ENCODE measurements around the gene ABCA7.
"Not testable (repeated sequence)": the region's sequence is repeated elsewhere in the genome, so short reads cannot be mapped to it uniquely, and the experiment has no call there.

The ABCA7 gene

GRCh38 chr19:1015061-1015781 lies 24.7 kb upstream of the ABCA7 start:
- DNase-seq (ENCODE audit: extremely low spot score, insufficient read length, low read depth) = no peak
- FAIRE-seq = no peak

DNA sequence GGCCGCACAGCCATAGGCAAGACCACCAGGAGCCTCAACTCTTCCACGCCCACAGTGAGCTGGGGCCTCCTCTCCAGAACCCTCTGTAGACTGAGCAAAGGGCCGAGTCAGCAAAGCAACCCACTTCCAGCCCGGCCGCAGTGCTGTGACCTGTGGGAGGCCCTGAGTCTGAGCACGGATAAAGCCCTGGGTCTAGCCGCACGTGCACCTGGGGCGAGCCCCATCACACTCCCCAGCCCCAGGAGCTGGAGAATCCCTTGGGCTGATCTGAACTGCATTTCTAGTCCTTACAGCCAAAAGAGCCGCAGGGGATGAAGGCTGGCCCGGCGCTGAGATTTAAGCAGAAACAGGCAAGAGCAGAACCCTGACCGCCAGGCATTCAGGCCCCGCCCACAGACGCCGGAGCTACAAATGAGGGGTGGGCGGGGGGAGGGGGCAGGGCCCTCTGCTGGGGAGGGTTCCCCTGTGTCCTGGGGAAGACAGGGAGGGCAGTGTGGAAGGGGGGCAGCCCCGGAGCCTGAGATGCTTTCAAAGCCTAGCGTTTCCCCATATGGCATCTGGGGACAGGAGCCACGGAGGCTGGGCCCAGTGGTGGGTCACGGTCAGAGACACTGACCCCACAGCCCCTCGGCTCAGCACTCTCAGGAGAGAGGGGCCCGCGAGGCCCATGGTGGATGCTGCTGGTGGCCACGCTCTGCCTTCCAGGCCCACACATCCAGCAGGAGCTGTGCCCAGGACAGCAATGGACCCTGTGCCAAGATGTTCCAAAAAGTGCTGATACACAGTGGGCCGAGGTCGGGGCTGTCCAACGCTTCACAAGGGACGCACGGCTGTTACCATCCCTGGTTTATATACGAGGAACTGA lies 23.9 kb upstream of the ABCA7 start:
- DNase-seq (ENCODE audit: extremely low spot score, insufficient read length, low read depth) = no peak
- no peak for FAIRE-seq

DNA sequence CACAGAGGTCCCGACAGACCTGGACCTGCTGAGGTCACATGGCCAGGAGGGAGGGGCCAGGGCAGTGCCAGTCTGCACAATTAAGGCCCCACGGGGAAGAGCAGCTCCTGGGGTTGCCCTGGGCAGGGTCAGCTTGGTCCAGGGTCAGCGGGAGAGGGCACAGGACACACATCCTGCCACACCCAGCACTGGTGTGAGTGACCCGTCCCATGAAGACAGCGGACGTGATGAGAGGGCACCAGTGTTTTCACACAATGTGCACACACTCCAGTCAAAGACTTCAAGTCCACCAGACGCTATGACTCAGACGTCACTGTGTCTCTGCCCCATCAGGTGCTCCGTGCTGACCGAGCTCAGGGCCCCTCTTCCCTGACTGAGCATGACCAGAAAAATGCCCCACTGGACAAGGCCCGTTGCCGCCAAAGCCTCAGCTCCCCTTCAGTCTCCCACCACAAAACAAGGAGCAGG lies 23.2 kb upstream of the ABCA7 start:
- DNase-seq (ENCODE audit: extremely low spot score, insufficient read length, low read depth) = no peak
- FAIRE-seq = no peak

GRCh38 chr19:1017115-1017905 lies 22.6 kb upstream of the ABCA7 start:
- FAIRE-seq (peak; percentile 5), DNase-seq (ENCODE audit: extremely low spot score, insufficient read length, low read depth) (no peak)

- FAIRE-seq (no peak), DNase-seq (ENCODE audit: extremely low spot score, insufficient read length, low read depth) (no peak)
These were observed 22.0 kb upstream of the ABCA7 start for GRCh38 chr19:1017906-1018305.

DNA sequence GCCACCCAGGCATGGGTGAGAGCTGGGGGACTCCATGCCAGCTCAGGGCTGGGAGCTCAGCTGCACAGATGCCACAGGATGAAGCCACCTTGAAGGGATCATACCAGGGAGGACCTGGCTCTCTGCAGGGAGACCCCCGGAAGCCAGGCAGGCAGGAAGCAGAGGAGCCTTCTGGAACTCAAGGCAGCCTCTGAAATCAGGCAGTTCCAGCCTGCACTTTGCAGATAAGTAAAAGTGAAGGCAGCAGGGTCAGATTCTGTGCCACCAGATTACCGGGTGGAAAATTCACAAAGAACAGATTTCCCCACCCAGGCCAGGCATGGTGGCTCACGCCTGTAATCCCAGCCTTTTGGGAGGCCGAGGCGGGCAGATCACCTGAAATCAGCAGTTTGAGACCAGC lies 21.5 kb upstream of the ABCA7 start:
- no peak for FAIRE-seq
- DNase-seq (ENCODE audit: extremely low spot score, insufficient read length, low read depth) = no peak

DNA sequence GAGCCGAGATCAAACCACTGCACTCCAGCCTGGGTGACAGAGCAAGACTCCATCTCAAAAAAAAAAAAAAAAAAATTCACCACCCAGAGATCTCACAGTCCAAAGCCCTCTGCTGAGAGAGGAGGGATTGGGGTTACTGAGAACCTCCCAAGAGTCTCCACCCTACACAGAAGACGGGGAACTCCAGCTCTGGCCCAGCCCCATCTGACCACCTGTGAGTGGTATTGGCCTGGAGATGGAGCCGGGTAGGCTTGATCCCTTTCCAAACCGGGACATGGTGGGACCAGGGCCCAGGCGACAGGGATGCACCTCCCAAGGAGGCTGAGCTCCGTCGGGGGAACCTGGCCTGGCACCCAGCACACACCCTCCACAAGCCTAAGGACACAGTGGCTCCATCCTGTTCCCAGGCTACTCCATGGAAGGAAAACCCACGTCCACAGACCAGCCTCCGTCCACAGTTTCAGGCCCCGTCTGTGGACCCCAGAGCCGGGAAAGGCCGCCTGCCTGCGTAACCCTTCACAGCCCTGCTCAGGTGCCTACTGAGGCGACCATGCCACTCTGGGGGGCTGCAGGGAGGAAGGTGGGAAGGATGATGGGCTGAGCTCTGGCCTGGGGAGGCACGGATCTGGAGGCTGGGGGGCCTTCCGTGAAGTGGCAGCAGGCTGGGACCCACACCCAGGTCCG lies 20.8 kb upstream of the ABCA7 start:
- no peak for FAIRE-seq
- DNase-seq (ENCODE audit: extremely low spot score, insufficient read length, low read depth) = no peak

DNA sequence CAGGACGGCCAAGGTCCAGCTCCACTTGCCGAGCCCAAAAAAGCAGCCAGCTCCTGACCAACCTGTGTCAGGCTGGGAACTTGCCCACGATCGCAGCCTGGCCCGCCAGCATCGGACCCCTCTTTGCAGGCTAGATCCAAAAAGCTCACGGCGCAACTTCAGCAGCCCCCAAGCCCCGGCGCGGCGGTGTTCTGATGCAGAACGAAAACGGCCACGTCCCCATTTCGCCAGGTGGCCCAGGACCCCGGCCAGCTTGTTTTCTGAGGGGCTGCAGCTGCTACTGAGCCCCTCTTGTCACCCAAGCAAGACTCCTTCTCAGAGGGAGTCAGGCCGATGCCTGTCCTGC lies 20.3 kb upstream of the ABCA7 start:
- no peak for DNase-seq (ENCODE audit: extremely low spot score, insufficient read length, low read depth)
- no peak for FAIRE-seq

DNA sequence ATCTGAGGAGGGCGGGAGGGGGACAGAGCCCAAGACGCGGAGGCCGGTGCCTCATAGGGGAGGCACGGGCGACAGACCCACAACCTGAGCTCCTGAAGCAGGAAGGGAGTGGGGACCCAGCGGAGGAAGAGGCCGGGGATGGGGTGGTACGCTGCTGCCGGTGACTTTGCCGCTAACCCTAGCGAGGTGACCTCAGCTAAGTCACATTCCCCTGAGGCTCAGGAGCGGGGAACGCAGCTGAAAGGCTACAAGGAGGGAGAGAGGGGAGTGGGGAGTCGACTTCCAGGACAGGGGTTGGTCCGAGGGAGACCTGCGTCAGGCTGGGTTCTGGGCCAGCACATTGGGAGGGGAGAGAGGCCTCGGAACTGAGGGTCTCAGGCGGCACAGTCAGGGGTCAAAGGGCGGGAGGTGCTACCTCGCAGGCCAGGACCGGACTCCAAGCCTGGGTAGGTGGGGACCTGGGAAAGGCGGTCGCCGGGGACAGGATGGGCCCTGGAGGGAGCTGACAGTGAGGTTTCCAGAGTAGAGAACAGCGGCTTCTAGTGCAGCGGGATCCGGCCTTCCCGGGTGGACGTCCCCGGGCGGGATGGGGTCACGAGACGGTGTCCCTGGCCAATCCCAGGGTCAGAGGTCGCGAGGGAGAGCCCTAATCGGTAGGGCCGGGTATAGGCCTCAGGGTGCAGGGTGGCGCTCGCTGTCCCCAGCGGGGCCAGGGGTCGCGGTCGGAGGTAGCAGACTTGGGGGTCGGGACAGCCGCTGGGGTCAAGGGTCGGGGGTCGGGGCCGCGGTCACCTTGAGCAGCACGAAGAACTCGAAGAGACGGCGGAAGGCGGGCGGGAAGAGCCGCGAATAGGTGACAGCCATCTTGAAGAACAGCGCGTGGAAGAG lies 19.7 kb upstream of the ABCA7 start:
- peak; percentile 24 for FAIRE-seq
- DNase-seq (ENCODE audit: extremely low spot score, insufficient read length, low read depth) = no peak

DNA sequence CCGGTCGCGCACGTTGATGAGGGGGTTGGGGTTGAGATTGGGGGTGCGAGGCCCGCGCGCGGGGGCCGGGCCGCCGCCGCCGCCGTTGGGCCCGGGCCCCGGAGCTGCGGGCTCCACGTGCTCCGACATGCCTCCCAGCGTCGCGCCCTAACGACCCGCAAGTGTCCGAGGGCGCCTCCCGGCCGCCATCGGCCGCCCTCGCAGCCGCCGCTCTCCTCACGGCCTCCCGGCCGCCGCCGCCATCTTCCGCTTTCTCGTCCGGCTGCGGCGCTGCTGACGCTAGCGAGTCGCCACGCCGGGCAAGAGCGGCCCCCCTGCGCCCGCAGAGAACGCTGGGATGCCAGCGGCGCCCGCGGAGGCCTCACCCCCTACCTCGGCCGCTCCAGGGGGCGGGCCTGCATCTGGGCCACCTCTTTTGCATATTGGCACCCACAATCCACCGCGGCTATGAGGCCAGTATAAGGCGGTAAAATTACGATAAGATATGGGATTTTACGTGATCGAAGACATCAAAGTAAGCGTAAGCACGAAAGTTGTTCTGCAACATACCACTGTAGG lies 19.0 kb upstream of the ABCA7 start, which contains the start of gene TMEM259:
Gene TMEM259 (minus strand): TSS at position 256 of the 558 bp plus-strand sequence. CDS start 127 bp downstream, at position 129.
- FAIRE-seq = peak; percentile 97
- DNase-seq (ENCODE audit: extremely low spot score, insufficient read length, low read depth) = peak; percentile 91

DNA sequence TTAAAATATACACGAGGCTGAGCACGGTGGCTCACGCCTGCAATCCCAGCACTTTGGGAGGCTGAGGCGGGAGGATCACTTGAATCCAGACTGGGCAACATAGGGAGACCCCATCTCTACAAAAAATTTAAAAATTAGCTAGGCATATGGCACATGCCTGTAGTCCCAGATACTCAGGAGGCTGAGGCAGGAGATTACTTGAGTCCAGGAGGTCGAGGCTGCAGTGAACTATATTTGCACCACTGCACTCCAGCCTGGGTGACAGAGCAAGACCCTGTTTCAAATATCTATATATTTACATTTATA lies 16.1 kb upstream of the ABCA7 start:
- not testable (repeated sequence) for FAIRE-seq; DNase-seq (ENCODE audit: extremely low spot score, insufficient read length, low read depth)

- DNase-seq (ENCODE audit: extremely low spot score, insufficient read length, low read depth); FAIRE-seq: not testable (repeated sequence)
These were observed 14.8 kb upstream of the ABCA7 start for GRCh38 chr19:1025080-1025479.

DNA sequence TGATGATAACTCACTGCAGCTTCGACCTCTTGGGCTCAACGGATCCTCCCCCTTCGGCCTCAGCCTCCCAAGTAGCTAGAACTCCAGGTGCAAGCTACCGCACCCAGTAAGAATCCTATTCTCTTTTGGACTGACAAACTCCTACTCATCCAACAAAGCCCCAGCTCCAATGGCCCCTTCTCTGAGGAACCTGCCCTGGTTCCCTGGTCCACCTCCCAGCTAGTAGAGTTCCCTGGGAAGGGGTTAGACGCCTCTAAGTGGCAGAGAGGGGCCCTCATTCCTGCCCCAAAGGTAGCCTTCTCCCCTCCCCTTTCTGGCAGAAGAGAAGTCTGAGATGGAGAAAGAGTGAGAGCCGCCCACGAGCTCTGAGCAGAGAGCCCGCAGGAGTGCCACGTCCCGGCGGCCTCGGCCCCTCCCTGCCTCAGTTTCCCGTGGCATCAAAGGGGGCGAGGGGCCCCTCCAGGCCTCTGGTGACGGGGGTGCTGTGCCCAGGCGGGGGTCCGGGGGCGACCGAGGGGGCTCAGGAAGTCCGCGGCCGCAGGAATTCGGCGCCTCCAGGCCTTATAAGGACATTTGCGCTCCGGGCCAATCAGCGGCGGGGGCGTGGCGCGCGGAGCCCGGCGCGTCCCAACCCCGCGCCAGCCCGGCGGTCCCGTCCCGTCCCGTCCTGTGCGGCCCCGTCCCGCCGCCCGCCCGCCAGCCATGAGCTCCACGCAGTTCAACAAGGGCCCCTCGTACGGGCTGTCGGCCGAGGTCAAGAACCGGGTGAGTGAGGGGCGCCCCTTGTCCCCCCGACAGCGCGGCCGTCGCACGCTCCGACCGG lies 13.7 kb upstream of the ABCA7 start, which contains the start of gene CNN2:
Gene CNN2 (plus strand): TSS at position 649 of the 823 bp plus-strand sequence. CDS start 54 bp downstream, at position 703.
- peak; percentile 64 for DNase-seq (ENCODE audit: extremely low spot score, insufficient read length, low read depth)
- peak; percentile 77 for FAIRE-seq

GRCh38 chr19:1026783-1027649 lies 12.9 kb upstream of the ABCA7 start:
- FAIRE-seq (peak; percentile 36), DNase-seq (ENCODE audit: extremely low spot score, insufficient read length, low read depth) (no peak)

DNA sequence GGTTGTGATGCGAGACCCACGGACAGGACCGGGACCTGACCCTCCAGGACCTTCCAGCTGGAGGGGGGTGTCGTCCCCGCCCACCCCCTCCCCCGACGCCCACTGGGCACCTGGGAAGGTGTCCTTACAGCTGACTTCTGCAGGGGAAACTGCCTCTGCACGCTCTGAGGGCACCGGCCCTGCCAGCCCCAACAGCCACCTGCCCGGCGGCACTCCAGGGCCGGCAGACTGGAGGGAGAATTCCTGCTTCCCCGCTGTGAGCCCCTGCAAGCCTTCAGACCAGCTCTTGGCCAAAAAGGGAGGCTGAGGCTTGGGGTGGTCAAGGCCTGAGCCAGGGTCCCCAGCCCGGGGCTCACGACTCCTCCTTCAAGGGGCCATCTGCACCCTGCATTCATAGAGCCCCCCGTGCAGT lies 12.3 kb upstream of the ABCA7 start:
- FAIRE-seq = no peak

GRCh38 chr19:1028062-1028926 lies 11.6 kb upstream of the ABCA7 start:
- DNase-seq (ENCODE audit: extremely low spot score, insufficient read length, low read depth) (no peak), FAIRE-seq (peak; percentile 69)

More for the DNA sequence above, 12.3 kb upstream of the ABCA7 start:
- DNase-seq (ENCODE audit: extremely low spot score, insufficient read length, low read depth) = no peak
